A549 (cell line): ENCODE measurements around the gene TRAPPC13. TPM values are rescaled to one million over a fixed set of nuclear protein-coding genes. Genes with fewer than 3 reads are reported as not detected.

Source experiments
- ATAC-seq, 2 experiments: fragments of 200-7000 bp in 1 of 2; fragments of >200 bp in 1 of 2; cut with Nextera tagmentation in 1 of 2; cut with Tn5 transposase in 1 of 2; 3 replicates each; pipeline versions ENCODE4 v1.8.0 to v1.9.1; 2018 to 2020; ENCODE audit warnings: mild to moderate bottlenecking in 1 of 2, moderate library complexity in 1 of 2
- CTCF ChIA-PET: fragments of 300-600 bp; sonication (Branson Sonifier 250); formaldehyde crosslinking; extraction: SDS; loops from one replicate; lab custom pipeline; 2021; ENCODE audit warnings: antibody characterized with exemption, inconsistent platforms; lab: Yijun Ruan, JAX
- POLR2A ChIA-PET: fragments of 350-600 bp; formaldehyde crosslinking; extraction: SDS; loops from one replicate; lab custom pipeline; 2021; ENCODE audit warnings: antibody characterized with exemption, inconsistent platforms; lab: Yijun Ruan, JAX
- DNase-seq, 2 experiments: peaks; one replicate each; pipeline versions ENCODE4 v3.0.0 to v3.0.0-alpha.2; 2011 to 2016; ENCODE audit warnings: low read depth in 1 of 2, low spot score in 1 of 2
- FAIRE-seq: peaks from 2 replicates; lab custom pipeline; 2011; peaks lifted over from hg19 to GRCh38; lab: Jason Lieb, UNC
- H3K27ac ChIP-seq, 2 experiments: fragments of >200 bp; sonication (Bioruptor Twin); formaldehyde crosslinking; 3 replicates each; pipeline ENCODE4 v1.5.1; 2016 to 2017
- H3K4me1 ChIP-seq: fragments of >200 bp; sonication (Bioruptor Twin); formaldehyde crosslinking; 3 replicates; pipeline ENCODE4 v1.6.1; 2016
- H3K4me2 ChIP-seq: fragments of >200 bp; sonication (Bioruptor Twin); formaldehyde crosslinking; 3 replicates; pipeline ENCODE4 v1.6.1; 2016
- H3K4me3 ChIP-seq: fragments of >200 bp; sonication (Bioruptor Twin); formaldehyde crosslinking; 3 replicates; pipeline ENCODE4 v1.5.1; 2016
- H3K9me3 ChIP-seq: fragments of >200 bp; sonication (Bioruptor Twin); formaldehyde crosslinking; 3 replicates; pipeline ENCODE4 v1.6.1; 2016
- ATOH8 ChIP-seq: fragments of 250-450 bp; sonication (Bioruptor Pico); IDR thresholded peaks from 2 replicates; pipeline ENCODE4 v1.5.0; 2020; ENCODE audit warnings: low read depth, mild to moderate bottlenecking, moderate library complexity
- CBX8 ChIP-seq: fragments of 200-600 bp; sonication (generic); IDR thresholded peaks from 2 replicates; pipeline ENCODE4 v1.6.1; 2016
- CEBPB ChIP-seq, 2 experiments: fragments of >200 bp in 1 of 2; sonication (Bioruptor Twin) in 1 of 2; formaldehyde crosslinking in 1 of 2; IDR thresholded peaks; 2 replicates each; pipeline ENCODE4 v1.6.1; 2012 to 2016
- CHD4 ChIP-seq: fragments of 200-600 bp; sonication (generic); IDR thresholded peaks from 2 replicates; pipeline ENCODE4 v1.6.1; 2016; ENCODE audit warnings: antibody characterized with exemption, mild to moderate bottlenecking, borderline replicate concordance
- E2F6 ChIP-seq: IDR thresholded peaks from 2 replicates; pipeline ENCODE4 v1.6.1; 2012; ENCODE audit warnings: low read depth, borderline replicate concordance
- EHF ChIP-seq: fragments of 250-450 bp; sonication (Bioruptor Pico); IDR thresholded peaks from 2 replicates; pipeline ENCODE4 v1.5.0; 2020; ENCODE audit warnings: mild to moderate bottlenecking
- EP300 ChIP-seq, 2 experiments: fragments of >200 bp; sonication (Bioruptor Twin); formaldehyde crosslinking; IDR thresholded peaks; 2 replicates in 1 of 2; 3 replicates in 1 of 2; pipeline ENCODE4 v1.6.1; 2016 to 2017
- FOSB ChIP-seq: fragments of 250-450 bp; sonication (Bioruptor Pico); IDR thresholded peaks from 2 replicates; pipeline ENCODE4 v1.5.0; 2020; ENCODE audit warnings: mild to moderate bottlenecking, moderate library complexity
- FOXS1 ChIP-seq: fragments of 250-450 bp; sonication (Bioruptor Pico); IDR thresholded peaks from 2 replicates; pipeline ENCODE4 v1.5.0; 2020; ENCODE audit warnings: mild to moderate bottlenecking, moderate library complexity
- HDAC2 ChIP-seq: fragments of 200-600 bp; sonication (generic); IDR thresholded peaks from 2 replicates; pipeline ENCODE4 v1.6.1; 2016
- HMGXB4 ChIP-seq: fragments of 250-450 bp; sonication (Bioruptor Pico); IDR thresholded peaks from 2 replicates; pipeline ENCODE4 v1.5.0; 2021; ENCODE audit warnings: mild to moderate bottlenecking, moderate library complexity, borderline replicate concordance
- HOXB13 ChIP-seq: fragments of 250-450 bp; sonication (Bioruptor Pico); IDR thresholded peaks from 2 replicates; pipeline ENCODE4 v1.5.0; 2020; ENCODE audit warnings: low read depth, mild to moderate bottlenecking, moderate library complexity
- HOXB5 ChIP-seq: fragments of 250-450 bp; sonication (Bioruptor Pico); IDR thresholded peaks from 2 replicates; pipeline ENCODE4 v1.5.0; 2020; ENCODE audit warnings: mild to moderate bottlenecking, moderate library complexity
- JUN ChIP-seq, 2 experiments: fragments of >200 bp; sonication (Bioruptor Twin); formaldehyde crosslinking; IDR thresholded peaks; 2 replicates in 1 of 2; 3 replicates in 1 of 2; pipeline ENCODE4 v1.6.1; 2016 to 2017
- NPAS2 ChIP-seq: fragments of 250-450 bp; sonication (Bioruptor Pico); IDR thresholded peaks from 2 replicates; pipeline ENCODE4 v1.8.0; 2022; ENCODE audit warnings: mild to moderate bottlenecking, moderate library complexity, borderline replicate concordance
- NR3C1 ChIP-seq: fragments of >200 bp; sonication (Bioruptor Twin); formaldehyde crosslinking; IDR thresholded peaks from 3 replicates; pipeline ENCODE4 v1.6.1; 2017
- PBX3 ChIP-seq: IDR thresholded peaks from 2 replicates; pipeline ENCODE4 v1.6.1; 2012
- RARB ChIP-seq: fragments of 250-450 bp; sonication (Bioruptor Pico); IDR thresholded peaks from 2 replicates; pipeline ENCODE4 v1.8.0; 2021; ENCODE audit warnings: mild to moderate bottlenecking, moderate library complexity
- SMC3 ChIP-seq: fragments of >200 bp; sonication (Bioruptor Twin); formaldehyde crosslinking; IDR thresholded peaks from 3 replicates; pipeline ENCODE4 v1.6.1; 2018; ENCODE audit warnings: inconsistent platforms
- SREBF2 ChIP-seq: fragments of 450-650 bp; IDR thresholded peaks from 2 replicates; pipeline ENCODE4 v1.6.1; 2014; ENCODE audit warnings: mild to moderate bottlenecking, moderate library complexity
- TFCP2L1 ChIP-seq: fragments of 250-450 bp; sonication (Bioruptor Pico); IDR thresholded peaks from 2 replicates; pipeline ENCODE4 v1.5.0; 2021; ENCODE audit warnings: mild to moderate bottlenecking
- ZFP36 ChIP-seq: fragments of 450-650 bp; IDR thresholded peaks from 2 replicates; pipeline ENCODE4 v1.6.1; 2014; ENCODE audit warnings: borderline replicate concordance; ENCODE audit not compliant: partially characterized antibody
- WGBS: methylation state at CpG from one replicate; pipeline ENCODE4 v1.1.6; 2017; ENCODE audit errors: missing lambda C conversion rate; 5-methylcytosine and 5-hydroxymethylcytosine counted together
- polyA plus RNA-seq, 4 experiments: library from polyadenylated mRNA; depleted of rRNA in 3 of 4; stranded (reverse); fragments of >200 nt; fragmentation: RNase III in 1 of 4; extraction: RNeasy Plus Mini Kit Qiagen cat#74134 plus additional on column Dnase treatment in 1 of 4; gene quantifications; 2 replicates in 3 of 4; 3 replicates in 1 of 4; pipeline ENCODE4 v1.2.3, GENCODE V29; 2011 to 2017

The TRAPPC13 gene
- polyA plus RNA-seq, 2 of the 4 experiments (the other 2 are of a cell fraction), result 17.2 to 35.1 TPM

- DNase-seq, result no peak
- no peak overlapping the region for H3K4me3 ChIP-seq
- FAIRE-seq, result no peak
- H3K4me1 ChIP-seq, result no peaks in the 10 kb centered on the region
- no peak for TF ChIP-seq HMGXB4 (CRISPR knock-in tag)
- no peak for TF ChIP-seq EP300 (IDR thresholded peaks at IDR 0.05)
- no peak for TF ChIP-seq PBX3
- no peak for TF ChIP-seq SMC3
- TF ChIP-seq FOXS1 (CRISPR knock-in tag), result no peak
- no peak for TF ChIP-seq ZFP36
- no peak for TF ChIP-seq CBX8
- no peak for TF ChIP-seq NR3C1
- no peak for TF ChIP-seq NPAS2 (CRISPR knock-in tag)
- no peak for TF ChIP-seq CHD4
- TF ChIP-seq EHF, result no peak
- no peak for TF ChIP-seq TFCP2L1
- H3K4me2 ChIP-seq, result no peak overlapping the region
- H3K9me3 ChIP-seq, result no peaks in the 10 kb centered on the region
- CTCF ChIA-PET, result interaction anchor here (0.9 kb wide), 1 partner anchor 9 kb away, joined by 3 read pairs; no protein-coding TSS in a partner anchor
- WGBS, result 88% methylated on average over 3 of the region's 3 CpGs
- POLR2A ChIA-PET, result no interaction called here
- no peak overlapping the region for H3K27ac ChIP-seq
- ATAC-seq, result no peak
These were observed 57.3 kb downstream of the TRAPPC13 start for GRCh38 chr5:65682148-65682547.

GRCh38 chr5:65693121-65693520 lies 68.3 kb downstream of the TRAPPC13 start:
- TF ChIP-seq HDAC2, result no peak
- TF ChIP-seq SREBF2, result no peak
- no peak for TF ChIP-seq HOXB13
- TF ChIP-seq RARB (CRISPR knock-in tag), result no peak
- no peak for TF ChIP-seq JUN (IDR thresholded peaks at IDR 0.05)
- no peak for TF ChIP-seq HMGXB4 (CRISPR knock-in tag)
- no peak for TF ChIP-seq FOSB (CRISPR knock-in tag)
- no peak for TF ChIP-seq ATOH8 (CRISPR knock-in tag)
- no peak for TF ChIP-seq E2F6
- no peak for TF ChIP-seq HOXB5 (CRISPR knock-in tag)
- TF ChIP-seq CEBPB (IDR thresholded peaks at IDR 0.05), result no peak
- TF ChIP-seq, all 56 proteins: peak for 0
- ChIA-PET POLR2A (no interaction called here), CTCF (interaction anchor here (0.6 kb wide), 1 partner anchor 729 kb away, joined by 3 read pairs; no protein-coding TSS in a partner anchor)
- H3K9me3 ChIP-seq, result no peaks in the 10 kb centered on the region
- ATAC-seq (no peak), FAIRE-seq (no peak), DNase-seq (no peak)
- no peak overlapping the region for H3K4me3 ChIP-seq
- H3K4me1 ChIP-seq, result no peaks in the 10 kb centered on the region
- H3K27ac ChIP-seq, result no peak overlapping the region
- no peak overlapping the region for H3K4me2 ChIP-seq
- 85% methylated on average over 2 of the region's 2 CpGs for WGBS
